ENCODE data around the gene PTP4A1. TPM values are rescaled to one million over a fixed set of nuclear protein-coding genes. Genes with fewer than 3 reads are reported as not detected.
A peak's percentile ranks its signal among the peaks of the same experiment; 100 is the strongest.
"Not testable (repeated sequence)": the region's sequence is repeated elsewhere in the genome, so short reads cannot be mapped to it uniquely, and the experiment has no call there.

The PTP4A1 gene
- total RNA-seq = 64.5 TPM

DNA sequence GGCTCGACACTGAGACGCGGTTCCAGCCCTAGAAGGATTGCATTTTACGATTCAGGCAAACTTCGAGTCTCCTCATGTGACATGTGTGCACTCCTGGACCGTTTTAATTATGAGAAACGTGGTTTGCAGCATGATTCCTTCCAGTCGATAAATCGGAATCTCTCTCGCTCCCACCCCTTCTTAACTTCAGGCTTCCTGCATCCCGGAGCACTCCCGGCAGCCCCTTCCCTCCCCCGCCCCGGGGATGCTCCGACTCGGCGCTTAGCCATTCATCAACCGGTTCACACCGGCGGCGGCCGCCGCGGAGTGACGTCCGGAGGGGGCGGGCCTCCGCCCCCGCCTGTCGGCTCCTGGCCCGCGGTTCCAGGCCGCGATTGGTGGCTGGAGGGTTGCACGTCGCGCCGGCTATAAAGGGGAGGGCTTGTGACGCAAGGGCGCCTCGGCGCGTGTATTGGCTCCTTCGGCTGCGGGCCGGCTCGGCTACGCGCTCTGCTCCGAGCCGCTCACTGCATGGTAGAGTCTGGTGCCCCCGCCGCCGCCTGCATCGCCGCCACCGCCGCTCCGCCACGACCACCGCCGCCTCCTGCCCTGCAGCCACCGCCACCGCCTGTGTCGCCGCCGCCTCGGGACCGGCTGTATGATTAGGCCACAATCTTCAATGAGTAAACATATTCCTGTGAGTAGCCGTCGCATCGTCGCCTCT, at the start of gene PTP4A1, which contains the start of gene LOC128125822:
PTP4A1 (plus strand) TSS at position 437 of the 703 bp plus-strand sequence. CDS start 4,401 bp downstream, outside the sequence.
LOC128125822 (plus strand) TSS at position 437 of the 703 bp plus-strand sequence.
- peak; percentile 98 for DNase-seq (ENCODE audit: low spot score)

DNA sequence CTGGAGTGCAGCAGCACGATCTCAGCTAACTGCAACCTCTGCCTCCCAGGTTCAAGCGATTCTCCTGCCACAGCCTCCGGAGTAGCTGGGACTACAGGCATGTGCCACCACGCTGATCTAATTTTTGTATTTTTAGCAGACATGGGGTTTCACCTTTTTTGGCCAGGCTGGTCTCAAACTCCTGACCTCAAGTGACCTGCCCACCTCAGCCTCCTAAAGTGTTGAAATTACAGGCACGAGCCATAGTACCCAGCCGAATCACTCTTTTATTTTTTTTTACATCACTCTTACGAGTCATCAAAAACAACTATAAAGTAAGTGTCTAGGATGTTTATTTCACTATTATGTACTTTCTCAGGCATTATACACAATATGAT, 49.4 kb upstream of the PTP4A1 start:
- not testable (repeated sequence) for DNase-seq (ENCODE audit: low spot score)

DNA sequence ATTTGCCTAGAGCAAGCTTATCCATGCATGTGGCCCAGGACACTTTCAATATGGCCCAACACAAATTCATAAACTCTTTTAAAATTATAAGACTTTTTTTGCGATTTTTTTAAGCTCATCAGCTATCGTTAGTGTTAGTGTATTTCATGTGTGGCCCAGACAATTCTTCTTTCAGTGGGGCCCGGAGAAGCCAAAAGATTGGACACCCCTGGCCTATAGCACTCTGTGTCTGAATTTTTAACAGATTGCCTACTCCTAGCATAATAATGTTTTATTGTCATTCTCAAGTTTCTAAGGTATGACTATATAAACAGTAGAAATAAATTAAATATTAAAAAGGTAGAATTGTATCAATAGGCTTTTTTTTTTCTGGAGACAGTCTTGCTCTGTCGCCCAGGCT, 48.6 kb upstream of the PTP4A1 start:
- no peak for DNase-seq (ENCODE audit: low spot score)

DNA sequence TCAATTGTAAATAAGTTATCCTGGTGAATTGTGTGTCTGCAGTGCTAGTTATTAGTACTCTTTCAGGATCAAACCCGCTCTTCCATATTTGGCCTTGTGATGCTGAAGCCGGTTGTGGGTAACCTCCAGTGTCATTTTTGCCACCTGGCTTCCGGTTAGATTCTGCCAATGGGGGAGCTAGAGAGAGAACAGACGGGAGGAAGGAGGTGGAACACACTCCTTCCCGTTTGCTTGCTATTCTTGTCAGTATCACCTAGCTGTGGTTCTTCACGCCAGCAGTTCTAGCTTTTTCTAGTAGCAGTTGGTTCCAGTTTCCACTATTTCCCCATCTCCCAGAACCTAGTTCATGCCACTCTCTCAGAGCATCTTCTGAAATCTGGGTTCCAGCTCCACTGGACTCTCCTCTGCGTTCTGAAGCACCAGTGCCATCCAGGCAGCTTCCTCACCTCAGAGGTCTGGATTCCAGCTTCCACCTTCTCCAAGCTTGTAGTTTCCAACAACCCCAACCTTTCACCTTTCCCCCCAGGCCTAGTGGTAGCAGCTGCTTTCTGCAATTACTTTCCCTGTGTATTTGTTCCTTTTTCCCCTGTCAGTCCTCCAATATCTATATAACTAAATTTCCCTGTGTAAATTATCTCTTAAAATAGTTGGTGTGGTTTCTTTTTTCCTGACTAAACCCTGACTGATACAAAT, 46.9 kb upstream of the PTP4A1 start:
- DNase-seq (ENCODE audit: low spot score) = no peak

DNA sequence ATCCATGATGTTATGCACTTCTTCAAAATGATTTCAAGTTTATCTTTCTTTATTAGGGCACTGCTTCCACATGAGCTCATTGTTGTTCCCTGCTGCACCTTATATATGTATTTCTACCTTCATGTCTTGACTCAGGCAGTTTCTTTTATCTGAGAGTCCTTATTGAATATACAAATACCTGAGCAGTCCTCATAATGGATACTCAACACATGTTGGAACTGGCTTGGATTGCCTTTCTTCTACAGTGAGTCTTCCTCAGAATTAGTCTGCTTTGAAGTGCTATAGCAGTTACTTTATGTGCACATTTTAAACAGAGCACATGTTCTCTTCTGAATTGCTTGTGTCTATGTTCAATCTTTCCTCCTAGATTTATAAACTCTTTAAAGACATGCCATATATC, 45.3 kb upstream of the PTP4A1 start:
- no peak for DNase-seq (ENCODE audit: low spot score)

DNA sequence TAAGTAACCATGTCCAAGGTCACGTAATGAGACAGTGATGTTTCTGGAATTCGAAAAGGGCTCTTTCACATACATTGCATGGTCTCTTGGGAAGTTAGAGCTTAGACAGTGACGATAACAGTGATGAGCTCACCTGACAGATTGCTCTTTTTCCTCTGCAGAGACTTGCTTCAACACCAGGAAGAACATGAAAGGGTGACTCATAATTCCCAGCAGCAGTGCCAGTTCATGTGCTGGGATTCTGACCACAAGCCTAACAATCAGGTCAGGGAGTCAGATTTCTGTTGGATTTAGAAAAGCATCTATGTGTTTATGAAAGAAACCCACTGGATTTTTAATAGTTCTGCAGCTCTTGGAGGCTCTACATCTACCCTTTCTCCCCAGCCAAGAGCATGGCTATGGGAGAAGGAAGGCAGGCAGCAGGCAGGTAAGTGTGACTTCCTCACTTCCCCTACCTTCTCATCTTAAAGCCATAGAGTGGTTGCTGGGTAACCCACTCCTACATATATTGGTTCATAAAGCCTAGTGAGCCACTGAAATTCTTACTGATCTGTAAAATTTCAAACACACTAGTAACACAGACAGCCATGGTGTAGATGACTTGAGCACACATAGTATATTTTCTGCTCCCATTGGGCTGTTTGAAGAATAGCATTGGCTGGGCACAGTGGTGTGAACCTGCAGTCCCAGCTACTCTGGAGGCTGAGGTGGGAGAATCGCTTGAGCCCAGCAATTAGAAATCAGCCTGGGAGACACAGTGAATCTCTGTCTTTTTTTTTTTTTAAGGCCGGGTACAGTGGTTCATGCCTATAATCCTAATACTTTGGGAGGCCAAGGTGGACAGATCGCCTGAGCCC, 44.4 kb upstream of the PTP4A1 start:
- peak; percentile 87 for DNase-seq (ENCODE audit: low spot score)

DNA sequence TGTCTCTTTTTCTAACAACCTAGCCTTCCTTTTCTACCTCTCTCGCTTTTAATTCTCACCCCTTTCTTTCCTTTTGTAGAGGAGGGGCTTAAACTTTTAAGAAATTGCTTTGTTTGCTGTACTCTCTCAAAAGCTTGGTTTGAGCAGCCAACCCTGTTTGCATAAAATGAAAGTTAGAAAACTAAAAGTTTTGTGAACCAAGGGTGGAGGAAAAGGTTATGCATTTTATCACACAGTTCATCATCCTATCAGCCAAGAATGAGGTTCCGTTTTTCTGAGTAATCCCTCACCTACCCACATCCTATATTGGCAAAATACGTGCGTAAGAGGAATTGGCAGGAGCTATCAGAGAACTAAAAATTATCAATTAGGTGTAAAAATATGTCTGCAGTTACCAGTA, 42.8 kb upstream of the PTP4A1 start:
- no peak for DNase-seq (ENCODE audit: low spot score)

DNA sequence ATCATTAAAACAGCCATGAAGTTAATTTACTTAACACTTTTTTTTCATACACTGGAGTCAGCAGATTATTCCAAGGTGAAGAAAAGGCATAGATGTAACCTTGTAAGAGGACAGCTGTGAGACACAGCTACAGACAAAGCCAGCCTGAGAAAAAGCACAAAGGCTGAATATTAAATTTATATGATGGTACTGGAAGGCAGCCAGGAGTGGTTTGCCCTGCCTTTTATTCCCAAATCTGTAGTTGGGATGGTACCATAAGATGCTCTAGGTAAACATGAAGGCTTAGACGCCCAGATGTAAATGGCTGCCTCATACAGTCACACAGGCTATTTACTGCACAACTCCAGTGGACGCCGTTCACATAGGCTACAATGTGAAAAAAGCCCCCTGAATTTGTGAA, 42.1 kb upstream of the PTP4A1 start:
- DNase-seq (ENCODE audit: low spot score) = no peak

DNA sequence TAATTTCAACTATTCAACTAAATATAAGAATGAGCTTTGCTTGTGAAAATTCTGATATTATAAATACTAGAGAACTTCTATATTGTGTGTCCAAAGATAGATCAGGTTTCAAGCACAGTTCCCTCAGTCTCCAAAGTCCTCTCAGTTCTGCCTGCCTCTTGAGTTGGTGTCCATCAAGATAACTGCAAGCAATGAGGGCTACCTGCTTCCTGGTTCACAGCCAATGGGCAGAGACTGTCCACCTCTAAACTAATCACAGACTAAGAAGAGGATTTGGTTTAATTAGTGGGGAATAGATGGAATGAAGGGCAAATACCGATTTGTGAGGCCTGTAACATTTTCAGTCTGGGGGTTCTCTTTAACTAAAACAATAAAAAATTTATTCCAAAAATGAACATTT, 41.3 kb upstream of the PTP4A1 start:
- DNase-seq (ENCODE audit: low spot score) = no peak

DNA sequence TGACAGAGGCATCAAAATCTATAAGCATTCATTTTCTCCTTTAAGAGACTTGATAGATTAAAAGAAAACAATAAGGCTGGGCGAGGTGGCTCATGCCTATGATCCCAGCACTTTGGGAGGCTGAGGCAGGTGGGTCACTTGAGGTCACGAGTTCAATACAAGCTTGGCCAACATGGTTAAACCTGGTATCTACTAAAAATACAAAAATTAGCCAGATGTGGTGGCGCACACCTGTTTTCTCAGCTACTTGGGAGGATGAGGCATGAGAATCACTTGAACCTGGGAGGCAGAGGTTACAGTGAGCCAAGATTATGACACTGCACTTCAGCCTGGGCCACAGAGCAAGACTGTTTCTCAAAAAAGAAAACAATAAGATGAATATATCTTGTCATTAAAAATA, 39.3 kb upstream of the PTP4A1 start:
- no peak for DNase-seq (ENCODE audit: low spot score)

DNA sequence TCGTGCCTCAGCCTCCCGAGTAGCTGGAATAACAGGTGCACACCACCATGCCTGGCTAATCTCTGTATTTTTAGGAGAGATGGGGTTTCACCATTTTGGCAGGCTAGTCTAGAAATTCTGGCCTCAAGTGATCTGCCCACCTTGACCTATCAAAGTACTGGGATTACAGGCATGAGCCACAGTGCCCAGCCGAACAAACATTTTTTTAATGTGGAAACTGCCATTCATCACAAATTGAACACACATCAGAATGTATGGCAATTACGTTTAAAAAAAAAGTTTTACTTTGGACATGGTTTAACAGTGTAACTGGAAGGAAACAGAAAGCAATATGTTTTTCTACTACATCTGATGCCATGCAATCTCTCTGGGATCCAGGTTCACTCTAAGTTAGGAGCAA, 38.3 kb upstream of the PTP4A1 start:
- DNase-seq (ENCODE audit: low spot score) = no peak

DNA sequence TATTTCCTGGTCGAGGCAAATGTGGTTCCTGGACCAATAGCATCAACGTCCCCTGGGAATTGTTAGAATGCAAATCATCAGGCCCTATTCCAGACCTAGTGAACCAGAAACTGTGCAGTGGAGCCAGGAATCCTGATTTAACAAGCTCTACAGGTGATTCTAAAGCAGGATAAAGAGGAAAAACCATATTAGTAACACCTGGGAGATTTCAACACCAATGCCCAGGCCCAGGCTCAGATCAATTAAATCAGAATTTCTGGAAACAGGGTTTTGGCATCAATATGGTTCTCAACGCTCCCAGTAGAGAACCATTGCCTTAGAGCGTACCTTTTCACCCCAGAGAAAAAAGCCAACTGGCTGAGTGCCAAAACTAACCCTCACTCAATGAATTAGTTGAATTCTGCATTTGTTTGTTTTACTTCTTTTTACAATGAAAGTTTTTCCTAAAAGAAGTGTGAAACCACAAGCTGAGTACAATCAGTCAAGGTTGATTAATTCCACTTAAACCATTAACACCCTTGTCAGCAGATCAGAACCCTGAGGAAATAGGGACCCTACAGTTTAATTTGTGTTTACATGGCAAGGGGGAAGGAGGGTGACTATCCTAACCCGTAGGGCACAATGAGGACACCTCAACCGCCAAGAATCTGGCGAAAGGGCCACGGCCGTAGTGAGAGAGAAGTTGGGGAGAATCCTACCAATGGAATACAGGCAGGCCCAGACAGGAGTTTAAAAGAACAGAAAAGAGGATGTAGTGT, 34.9 kb upstream of the PTP4A1 start:
- DNase-seq (ENCODE audit: low spot score) = no peak

DNA sequence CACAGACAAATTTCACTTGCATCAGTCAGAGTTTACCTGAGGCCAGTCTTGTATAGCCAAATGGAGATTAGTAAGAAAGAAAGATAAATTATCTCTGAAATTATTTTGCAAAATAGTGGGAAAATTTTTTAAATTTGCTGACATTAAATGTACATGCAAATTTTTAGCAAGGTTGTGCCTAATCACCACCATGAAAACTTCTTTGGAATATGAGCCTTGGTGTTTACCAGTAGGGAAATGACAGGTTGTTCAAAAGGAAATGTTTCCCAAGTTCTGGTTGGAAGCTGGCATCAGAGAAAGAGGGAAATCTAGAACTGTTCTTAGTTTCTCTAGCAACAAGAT, 34.4 kb upstream of the PTP4A1 start:
- no peak for DNase-seq (ENCODE audit: low spot score)

DNA sequence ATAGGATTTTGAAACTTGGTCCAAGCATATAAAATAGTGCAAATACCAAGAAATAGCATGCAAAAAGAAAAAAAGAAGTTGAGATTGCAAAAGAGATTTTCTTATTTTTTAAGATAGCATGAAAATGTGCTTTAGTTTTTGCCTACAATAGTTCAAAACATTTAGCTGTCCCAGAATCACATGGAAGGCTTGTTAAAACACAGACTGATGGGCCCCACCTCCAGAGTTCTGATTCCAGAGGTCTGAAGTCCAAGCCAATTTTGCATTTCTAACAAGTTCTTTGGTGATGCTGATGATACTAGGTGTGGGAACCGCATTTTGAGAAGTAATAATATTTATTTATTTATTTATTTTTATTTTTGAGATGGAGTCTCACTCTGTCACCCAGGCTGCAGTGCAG, 33.7 kb upstream of the PTP4A1 start:
- no peak for DNase-seq (ENCODE audit: low spot score)

DNA sequence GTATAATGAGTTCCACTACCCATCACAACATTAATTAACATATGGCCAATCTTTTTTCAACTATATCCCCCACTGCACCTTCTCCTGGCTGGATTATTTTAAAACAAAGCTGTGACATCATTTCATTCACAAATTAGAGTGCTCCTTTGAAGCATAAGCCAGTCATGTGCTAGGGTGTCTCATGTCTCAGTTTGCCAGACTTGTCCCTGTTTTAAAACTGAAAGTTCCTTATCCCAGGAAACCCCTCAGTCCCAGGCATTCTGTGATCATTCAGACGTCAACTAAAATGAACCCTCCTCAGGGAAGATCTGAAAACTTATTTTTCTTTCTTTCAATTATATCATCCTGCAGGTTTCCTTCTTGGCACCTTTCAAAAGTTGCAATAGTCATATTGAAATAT, 29.3 kb upstream of the PTP4A1 start:
- DNase-seq (ENCODE audit: low spot score) = no peak

DNA sequence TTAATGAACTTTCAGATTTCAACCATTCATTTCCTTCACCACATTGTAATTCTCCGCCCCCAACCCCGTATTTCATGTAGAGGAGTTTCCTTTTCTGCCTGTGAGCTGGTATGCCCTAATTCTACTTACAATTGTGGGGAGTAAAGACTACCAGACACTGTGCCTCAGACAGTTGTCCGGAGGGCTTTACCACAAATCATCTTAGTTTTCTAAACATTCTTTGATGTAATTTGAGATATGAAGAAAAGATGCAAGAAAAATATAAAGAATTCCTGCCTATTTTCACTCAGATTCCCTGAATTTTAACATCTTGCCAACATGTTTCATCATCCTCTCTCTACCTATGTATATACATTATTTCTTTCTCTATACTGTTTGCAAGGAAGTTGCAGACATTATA, 28.3 kb upstream of the PTP4A1 start:
- no peak for DNase-seq (ENCODE audit: low spot score)

DNA sequence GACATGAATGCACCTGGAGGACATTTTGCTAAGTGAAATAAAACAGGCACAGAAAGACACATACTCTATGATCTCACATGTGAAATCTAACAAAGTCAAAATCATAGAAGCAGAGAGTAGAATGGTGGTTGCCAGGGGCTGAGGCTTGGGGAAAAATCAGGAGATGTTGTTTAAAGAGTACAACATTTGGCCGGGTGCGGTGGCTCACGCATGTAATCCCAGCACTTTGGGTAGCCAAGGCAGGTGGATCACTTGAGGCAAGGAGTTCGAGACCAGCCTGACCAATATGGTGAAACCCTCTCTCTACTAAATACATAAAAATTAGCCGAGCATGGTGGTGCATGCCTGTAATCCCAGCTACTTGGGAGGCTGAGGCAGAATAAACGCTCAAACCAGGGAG, 26.0 kb upstream of the PTP4A1 start:
- DNase-seq (ENCODE audit: low spot score) = no peak

DNA sequence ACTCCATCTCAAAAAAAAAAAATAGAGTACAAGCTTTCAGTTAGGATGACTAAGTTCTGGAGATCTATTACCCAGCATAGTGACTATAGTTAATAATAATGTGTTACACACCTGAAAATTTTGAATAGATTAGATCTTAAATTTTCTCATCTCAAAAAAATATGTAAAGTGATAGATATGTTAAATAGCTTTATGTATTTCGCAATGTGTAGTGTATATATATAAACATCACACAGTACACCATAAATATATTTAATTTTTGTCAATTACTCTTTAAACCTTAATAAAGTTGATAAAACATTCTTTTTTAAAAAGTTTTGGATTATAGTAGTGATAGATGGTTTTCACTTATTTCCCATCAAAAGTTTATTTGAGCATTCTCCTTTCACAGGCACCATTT, 25.6 kb upstream of the PTP4A1 start:
- no peak for DNase-seq (ENCODE audit: low spot score)

DNA sequence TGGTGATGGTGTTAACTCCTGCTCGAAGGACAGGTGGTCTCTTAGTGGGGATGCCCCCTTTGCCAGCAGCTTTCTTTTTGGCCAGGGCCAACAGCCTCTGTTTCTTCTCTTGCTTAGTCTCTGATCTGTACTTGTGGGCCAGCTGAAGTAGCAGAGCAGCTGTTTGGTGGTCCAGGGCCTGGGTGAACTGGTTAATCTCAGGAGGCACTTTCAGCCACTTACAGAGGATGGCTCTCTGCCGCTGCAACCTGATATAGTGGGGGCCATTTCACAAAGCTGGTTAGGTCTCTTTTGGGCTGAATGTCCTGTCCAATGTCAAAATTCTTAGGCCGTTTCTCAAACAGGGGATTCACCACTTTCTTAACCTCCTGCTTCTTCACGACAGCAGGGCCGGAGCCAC, 23.2 kb upstream of the PTP4A1 start:
- no peak for DNase-seq (ENCODE audit: low spot score)

DNA sequence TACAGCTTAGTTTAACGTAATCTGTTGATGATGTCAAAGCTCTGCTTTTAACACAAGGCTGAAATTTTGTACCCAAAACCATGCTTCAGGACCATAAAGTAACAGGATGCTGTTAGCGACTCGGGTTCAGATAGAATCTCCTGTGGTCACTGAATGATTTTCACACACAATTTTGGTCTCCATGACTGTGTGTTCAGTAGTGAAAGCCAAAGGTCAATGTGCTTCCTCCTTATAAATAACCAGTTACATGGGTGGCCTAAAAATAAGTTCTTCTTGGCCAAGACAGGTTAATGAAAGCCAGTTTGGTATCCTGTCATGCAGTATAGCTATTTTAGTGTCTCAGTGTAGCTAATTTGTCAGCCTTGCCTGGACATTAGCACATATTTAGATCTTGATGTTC, 19.1 kb upstream of the PTP4A1 start:
- no peak for DNase-seq (ENCODE audit: low spot score)

DNA sequence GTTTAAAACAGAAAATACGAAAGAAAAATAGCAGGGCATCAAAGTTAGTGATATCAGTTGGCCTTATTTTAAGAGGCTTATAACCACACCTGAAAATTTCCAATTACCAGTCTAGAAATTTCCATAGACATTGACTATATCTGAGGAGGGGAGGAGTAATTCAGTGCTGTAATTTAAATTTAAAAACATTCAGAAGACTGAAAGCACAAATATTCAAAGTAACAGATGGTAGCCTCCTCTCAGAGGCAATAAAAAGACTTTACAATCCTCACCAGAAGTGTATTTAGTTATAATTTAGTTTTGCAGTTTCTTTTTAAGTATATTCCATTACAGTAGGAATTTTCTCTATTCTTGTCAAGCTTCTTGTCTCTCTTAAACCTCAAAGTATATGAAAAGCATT, 18.4 kb upstream of the PTP4A1 start:
- no peak for DNase-seq (ENCODE audit: low spot score)

DNA sequence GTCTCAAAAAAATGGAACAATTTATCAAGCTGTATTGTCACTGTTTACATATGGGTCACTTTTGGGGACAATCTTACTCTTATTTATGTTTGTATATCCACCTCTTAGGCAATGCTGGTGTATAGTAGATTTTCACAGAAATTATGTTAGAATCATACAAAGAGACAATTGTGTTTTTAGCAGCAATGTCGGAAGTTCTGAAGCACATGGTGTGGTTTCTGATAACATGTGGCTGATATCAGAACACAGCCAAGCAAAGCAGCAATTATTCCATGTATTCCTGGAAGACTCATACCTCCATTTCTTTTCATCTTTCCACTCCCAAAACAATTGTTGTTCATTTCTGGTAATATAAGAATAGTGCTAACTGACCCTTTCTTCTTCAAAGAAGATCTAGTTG, 17.5 kb upstream of the PTP4A1 start:
- DNase-seq (ENCODE audit: low spot score) = no peak

Data from mucosa of gallbladder (tissue), 1 donor.